Measurements from ENCODE around the gene SHLD1. TPM values are rescaled to one million over a fixed set of nuclear protein-coding genes. Genes with fewer than 3 reads are reported as not detected.
A peak's percentile ranks its signal among the peaks of the same experiment; 100 is the strongest.
"Not testable (repeated sequence)": the region's sequence is repeated elsewhere in the genome, so short reads cannot be mapped to it uniquely, and the experiment has no call there.

SHLD1 gene
- polyA plus RNA-seq, 1 donor (not counting 4 experiments of a cell fraction or from before 2014, with no cell fraction given), result 3.2 TPM

DNA sequence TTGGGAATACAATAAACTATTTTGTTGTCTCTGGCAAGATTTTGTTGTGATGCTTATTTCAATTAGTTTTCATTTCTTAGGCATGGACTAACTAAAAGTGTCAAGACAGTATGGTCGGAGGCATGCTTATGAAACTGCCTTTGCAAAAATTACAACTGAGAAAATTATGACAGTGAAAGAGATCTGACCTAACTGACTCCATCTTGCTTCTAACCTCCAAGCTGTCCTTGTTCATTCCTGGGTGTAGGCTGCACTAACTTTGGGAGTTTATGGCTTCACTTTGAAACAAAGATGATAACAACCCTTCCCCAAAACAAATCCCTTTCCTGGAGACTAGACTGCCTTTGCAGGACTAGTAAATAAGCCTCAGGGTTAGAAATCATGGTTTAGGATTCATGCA lies 4.1 kb upstream of the SHLD1 start:
- Histone ChIP-seq H3K4me1 (ENCODE audit: control insufficient read depth, extremely low read depth, insufficient read depth, low read length) (peaks cover 2% of the 10 kb centered on the region), H3K9me1 (ENCODE audit: control insufficient read depth, extremely low read depth, insufficient read depth, low read length) (no peaks in the 10 kb centered on the region), H3K4me3 (ENCODE audit: control insufficient read depth in 2 of 3, extremely low read depth in 1 of 3, insufficient read depth in 2 of 3, low read depth in 1 of 3, low read length in 3 of 3) (no peak overlapping the region), H2AFZ (ENCODE audit: control insufficient read depth, low read length) (no peak overlapping the region), H3K27me3 (ENCODE audit: control insufficient read depth, extremely low read depth, insufficient read depth, low read length) (no peaks in the 10 kb centered on the region), H3K9me3 (ENCODE audit: control insufficient read depth, low read depth, low read length) (no peaks in the 10 kb centered on the region), H3K79me2 (ENCODE audit: control insufficient read depth, insufficient read depth, low read length) (no peaks in the 10 kb centered on the region), H4K20me1 (ENCODE audit: control insufficient read depth, extremely low read depth, insufficient read depth, low read length) (no peaks in the 10 kb centered on the region), H3K27ac (ENCODE audit: control insufficient read depth, insufficient read depth, low read length) (no peak overlapping the region), H3K9ac (ENCODE audit: control insufficient read depth, extremely low read depth, insufficient read depth, low read length) (no peak overlapping the region), H3K36me3 (ENCODE audit: control insufficient read depth in 2 of 2, extremely low read depth in 1 of 2, insufficient read depth in 2 of 2, low read length in 2 of 2) (no peaks in the 10 kb centered on the region), H3K4me2 (ENCODE audit: control insufficient read depth, extremely low read depth, insufficient read depth, low read depth, low read length) (no peak overlapping the region)
- DNase-seq (ENCODE audit: low read depth, low spot score) (no peak), FAIRE-seq (no peak)
- dilution Hi-C loops (cut with MboI; ENCODE audit: extremely low pct_ligation_motif_present, low sequenced_read_pairs), result no loop called here
- TF ChIP-seq, protein P1, sequence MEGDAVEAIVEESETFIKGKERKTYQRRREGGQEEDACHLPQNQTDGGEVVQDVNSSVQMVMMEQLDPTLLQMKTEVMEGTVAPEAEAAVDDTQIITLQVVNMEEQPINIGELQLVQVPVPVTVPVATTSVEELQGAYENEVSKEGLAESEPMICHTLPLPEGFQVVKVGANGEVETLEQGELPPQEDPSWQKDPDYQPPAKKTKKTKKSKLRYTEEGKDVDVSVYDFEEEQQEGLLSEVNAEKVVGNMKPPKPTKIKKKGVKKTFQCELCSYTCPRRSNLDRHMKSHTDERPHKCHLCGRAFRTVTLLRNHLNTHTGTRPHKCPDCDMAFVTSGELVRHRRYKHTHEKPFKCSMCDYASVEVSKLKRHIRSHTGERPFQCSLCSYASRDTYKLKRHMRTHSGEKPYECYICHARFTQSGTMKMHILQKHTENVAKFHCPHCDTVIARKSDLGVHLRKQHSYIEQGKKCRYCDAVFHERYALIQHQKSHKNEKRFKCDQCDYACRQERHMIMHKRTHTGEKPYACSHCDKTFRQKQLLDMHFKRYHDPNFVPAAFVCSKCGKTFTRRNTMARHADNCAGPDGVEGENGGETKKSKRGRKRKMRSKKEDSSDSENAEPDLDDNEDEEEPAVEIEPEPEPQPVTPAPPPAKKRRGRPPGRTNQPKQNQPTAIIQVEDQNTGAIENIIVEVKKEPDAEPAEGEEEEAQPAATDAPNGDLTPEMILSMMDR (optimal IDR thresholded peaks at IDR 0.05 in 1 of 3, IDR thresholded peaks at IDR 0.05 in 1 of 3, conservative IDR thresholded peaks at IDR 0.05 in 1 of 3; ENCODE audit: extremely low read depth in 1 of 3, insufficient read depth in 2 of 3, low read length in 3 of 3), result no peak
- TF ChIP-seq EZH2 (IDR thresholded peaks at IDR 0.05; ENCODE audit: low read length), result no peak

DNA sequence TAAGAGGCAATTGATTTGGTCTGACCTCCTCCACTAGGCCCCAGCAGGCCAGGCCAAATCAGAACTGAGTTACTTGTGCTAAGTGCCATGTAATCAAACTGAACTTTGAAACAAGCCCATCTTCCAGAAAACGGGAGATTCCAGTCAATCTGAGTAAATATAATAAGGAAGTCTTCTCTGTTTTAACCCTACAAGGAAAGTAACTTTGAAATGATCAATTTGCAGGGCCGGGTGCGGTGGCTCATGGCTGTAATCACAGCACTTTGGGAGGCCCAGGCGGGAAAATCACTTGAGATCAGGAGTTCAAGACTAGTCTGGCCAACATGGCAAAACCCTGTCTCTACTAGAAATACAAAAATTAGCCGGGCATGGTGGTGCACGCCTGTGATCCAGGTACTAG lies 2.0 kb upstream of the SHLD1 start:
- dilution Hi-C loops (cut with MboI; ENCODE audit: extremely low pct_ligation_motif_present, low sequenced_read_pairs), result no loop called here
- no peaks in the 10 kb centered on the region for H3K36me3 ChIP-seq (ENCODE audit: control insufficient read depth in 2 of 2, extremely low read depth in 1 of 2, insufficient read depth in 2 of 2, low read length in 2 of 2)
- H3K9me1 ChIP-seq (ENCODE audit: control insufficient read depth, extremely low read depth, insufficient read depth, low read length), result no peaks in the 10 kb centered on the region
- H3K4me1 ChIP-seq (ENCODE audit: control insufficient read depth, extremely low read depth, insufficient read depth, low read length), result peaks cover 4% of the 10 kb centered on the region
- no peaks in the 10 kb centered on the region for H4K20me1 ChIP-seq (ENCODE audit: control insufficient read depth, extremely low read depth, insufficient read depth, low read length)
- DNase-seq (ENCODE audit: low read depth, low spot score), result no peak
- no peak overlapping the region for H3K9ac ChIP-seq (ENCODE audit: control insufficient read depth, extremely low read depth, insufficient read depth, low read length)
- TF ChIP-seq, protein P1 (optimal IDR thresholded peaks at IDR 0.05 in 1 of 3, IDR thresholded peaks at IDR 0.05 in 1 of 3, conservative IDR thresholded peaks at IDR 0.05 in 1 of 3; ENCODE audit: extremely low read depth in 1 of 3, insufficient read depth in 2 of 3, low read length in 3 of 3), result no peak
- no peak for TF ChIP-seq EZH2 (IDR thresholded peaks at IDR 0.05; ENCODE audit: low read length)
- FAIRE-seq, result no peak
- no peak overlapping the region for H2AFZ ChIP-seq (ENCODE audit: control insufficient read depth, low read length)
- no peaks in the 10 kb centered on the region for H3K27me3 ChIP-seq (ENCODE audit: control insufficient read depth, extremely low read depth, insufficient read depth, low read length)
- H3K9me3 ChIP-seq (ENCODE audit: control insufficient read depth, low read depth, low read length), result no peaks in the 10 kb centered on the region
- no peak overlapping the region for H3K4me2 ChIP-seq (ENCODE audit: control insufficient read depth, extremely low read depth, insufficient read depth, low read depth, low read length)
- no peak overlapping the region for H3K4me3 ChIP-seq (ENCODE audit: control insufficient read depth in 2 of 3, extremely low read depth in 1 of 3, insufficient read depth in 2 of 3, low read depth in 1 of 3, low read length in 3 of 3)
- H3K79me2 ChIP-seq (ENCODE audit: control insufficient read depth, insufficient read depth, low read length), result no peaks in the 10 kb centered on the region
- no peak overlapping the region for H3K27ac ChIP-seq (ENCODE audit: control insufficient read depth, insufficient read depth, low read length)

DNA sequence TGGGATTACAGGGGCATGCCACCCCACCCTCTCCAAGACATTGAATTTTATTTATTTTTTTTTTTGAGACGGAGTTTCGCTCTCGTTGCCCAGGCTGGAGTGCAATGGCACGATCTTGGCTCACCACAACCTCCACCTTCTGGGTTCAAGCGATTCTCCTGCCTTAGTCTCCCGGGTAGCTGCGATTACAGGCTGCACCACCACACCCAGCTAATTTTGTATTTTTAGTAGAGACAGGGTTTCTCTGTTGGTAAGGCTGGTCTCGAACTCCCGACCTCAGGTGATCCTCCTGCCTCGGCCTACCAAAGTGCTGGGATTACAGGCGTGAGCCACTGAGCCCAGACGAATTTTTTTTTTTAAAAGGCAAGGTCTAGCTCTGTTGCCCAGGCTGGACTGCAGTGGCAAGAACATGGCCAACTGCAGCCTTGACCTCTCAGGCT lies 669 bp upstream of the SHLD1 start:
- dilution Hi-C loops (cut with MboI; ENCODE audit: extremely low pct_ligation_motif_present, low sequenced_read_pairs); H3K79me2 ChIP-seq (ENCODE audit: control insufficient read depth, insufficient read depth, low read length); H3K36me3 ChIP-seq (ENCODE audit: control insufficient read depth in 2 of 2, extremely low read depth in 1 of 2, insufficient read depth in 2 of 2, low read length in 2 of 2); H3K4me3 ChIP-seq (ENCODE audit: control insufficient read depth in 2 of 3, extremely low read depth in 1 of 3, insufficient read depth in 2 of 3, low read depth in 1 of 3, low read length in 3 of 3); H3K27me3 ChIP-seq (ENCODE audit: control insufficient read depth, extremely low read depth, insufficient read depth, low read length); DNase-seq (ENCODE audit: low read depth, low spot score); H3K9me1 ChIP-seq (ENCODE audit: control insufficient read depth, extremely low read depth, insufficient read depth, low read length); FAIRE-seq; H3K9me3 ChIP-seq (ENCODE audit: control insufficient read depth, low read depth, low read length); H3K9ac ChIP-seq (ENCODE audit: control insufficient read depth, extremely low read depth, insufficient read depth, low read length); H4K20me1 ChIP-seq (ENCODE audit: control insufficient read depth, extremely low read depth, insufficient read depth, low read length); H3K4me1 ChIP-seq (ENCODE audit: control insufficient read depth, extremely low read depth, insufficient read depth, low read length); H3K4me2 ChIP-seq (ENCODE audit: control insufficient read depth, extremely low read depth, insufficient read depth, low read depth, low read length); H3K27ac ChIP-seq (ENCODE audit: control insufficient read depth, insufficient read depth, low read length): not testable (repeated sequence)
- peak overlapping the region; percentile 92 for H2AFZ ChIP-seq (ENCODE audit: control insufficient read depth, low read length)

All from keratinocyte (primary cell).